GM21786 (cell line): ENCODE measurements around the gene ARHGAP42.

Experiments
- ATAC-seq: cut with Tn5 transposase; IDR thresholded peaks from one replicate; pipeline ENCODE4 v1.9.1; 2021; ENCODE audit not compliant: unreplicated experiment

Gene ARHGAP42

GRCh38 chr11:100753571-100753970 lies 66.5 kb downstream of the ARHGAP42 start:
- no peak for ATAC-seq

GRCh38 chr11:100756559-100756958 lies 69.5 kb downstream of the ARHGAP42 start:
- no peak for ATAC-seq

- no peak for ATAC-seq
These were observed 70.6 kb downstream of the ARHGAP42 start for GRCh38 chr11:100757646-100758045.

- ATAC-seq: no peak
These were observed 72.0 kb downstream of the ARHGAP42 start for GRCh38 chr11:100759106-100759505.

GRCh38 chr11:100759856-100760255 lies 72.8 kb downstream of the ARHGAP42 start:
- ATAC-seq: no peak

GRCh38 chr11:100760744-100761143 lies 73.7 kb downstream of the ARHGAP42 start:
- no peak for ATAC-seq

GRCh38 chr11:100761841-100762240 lies 74.8 kb downstream of the ARHGAP42 start:
- ATAC-seq: no peak

- ATAC-seq: no peak
These were observed 79.7 kb downstream of the ARHGAP42 start for GRCh38 chr11:100766764-100767163.

GRCh38 chr11:100769165-100769564 lies 82.1 kb downstream of the ARHGAP42 start:
- ATAC-seq: no peak

GRCh38 chr11:100769617-100770016 lies 82.5 kb downstream of the ARHGAP42 start:
- ATAC-seq: no peak

GRCh38 chr11:100774132-100774531 lies 87.0 kb downstream of the ARHGAP42 start:
- no peak for ATAC-seq

GRCh38 chr11:100774859-100775258 lies 87.8 kb downstream of the ARHGAP42 start:
- no peak for ATAC-seq

- ATAC-seq: no peak
These were observed 89.3 kb downstream of the ARHGAP42 start for GRCh38 chr11:100776212-100776896.

- ATAC-seq: no peak
These were observed 90.0 kb downstream of the ARHGAP42 start for GRCh38 chr11:100777103-100777502.

GRCh38 chr11:100777736-100778135 lies 90.6 kb downstream of the ARHGAP42 start:
- no peak for ATAC-seq

GRCh38 chr11:100778166-100778785 lies 91.2 kb downstream of the ARHGAP42 start:
- no peak for ATAC-seq

GRCh38 chr11:100780470-100780869 lies 93.4 kb downstream of the ARHGAP42 start:
- no peak for ATAC-seq

GRCh38 chr11:100785148-100785983 lies 98.3 kb downstream of the ARHGAP42 start:
- ATAC-seq: no peak

- ATAC-seq: no peak
These were observed 101.6 kb downstream of the ARHGAP42 start for GRCh38 chr11:100788561-100789295.

- no peak for ATAC-seq
These were observed 102.4 kb downstream of the ARHGAP42 start for GRCh38 chr11:100789500-100789899.

- ATAC-seq: no peak
These were observed 103.0 kb downstream of the ARHGAP42 start for GRCh38 chr11:100790073-100790472.
